GM19043 (cell line): Measurements from ENCODE around the gene OR4E1.
"Not testable (repeated sequence)": the region's sequence is repeated elsewhere in the genome, so short reads cannot be mapped to it uniquely, and the experiment has no call there.

Source experiments
- ATAC-seq: cut with Tn5 transposase; IDR thresholded peaks from one replicate; pipeline ENCODE4 v1.9.1; 2021; ENCODE audit warnings: low read depth; ENCODE audit not compliant: unreplicated experiment

Gene OR4E1

GRCh38 chr14:21673718-21674117, at the start of gene OR4E1:
TSS of gene OR4E1 (minus strand) at chr14:21673818. CDS start at chr14:21670935, 2,883 bp downstream.
- no peak for ATAC-seq

GRCh38 chr14:21721504-21721903, 47.9 kb upstream of the OR4E1 start:
- ATAC-seq: no peak

GRCh38 chr14:21719841-21720240, 46.2 kb upstream of the OR4E1 start:
- no peak for ATAC-seq

GRCh38 chr14:21714318-21714929, 40.8 kb upstream of the OR4E1 start:
- no peak for ATAC-seq

- ATAC-seq: no peak
These were observed 38.4 kb upstream of the OR4E1 start for GRCh38 chr14:21712036-21712435.

- ATAC-seq: no peak
These were observed 37.8 kb upstream of the OR4E1 start for GRCh38 chr14:21711360-21711961.

GRCh38 chr14:21704338-21704737, 30.7 kb upstream of the OR4E1 start:
- no peak for ATAC-seq

- ATAC-seq: no peak
These were observed 30.0 kb upstream of the OR4E1 start for GRCh38 chr14:21703357-21704326.

GRCh38 chr14:21702316-21702715, 28.7 kb upstream of the OR4E1 start:
- no peak for ATAC-seq

GRCh38 chr14:21699551-21699950, 25.9 kb upstream of the OR4E1 start:
- ATAC-seq: no peak

- ATAC-seq: not testable (repeated sequence)
These were observed 24.9 kb upstream of the OR4E1 start for GRCh38 chr14:21698538-21698937.

GRCh38 chr14:21697662-21698061, 24.0 kb upstream of the OR4E1 start:
- ATAC-seq: not testable (repeated sequence)

GRCh38 chr14:21694425-21694824, 20.8 kb upstream of the OR4E1 start:
- no peak for ATAC-seq

- no peak for ATAC-seq
These were observed 12.8 kb upstream of the OR4E1 start for GRCh38 chr14:21686468-21686867.

- ATAC-seq: no peak
These were observed 6.5 kb upstream of the OR4E1 start for GRCh38 chr14:21680072-21680471.

- ATAC-seq: no peak
These were observed 1.9 kb upstream of the OR4E1 start for GRCh38 chr14:21675566-21675965.

- ATAC-seq: no peak
These were observed 1.5 kb downstream of the OR4E1 start for GRCh38 chr14:21672116-21672515.

GRCh38 chr14:21671371-21671770, 2.2 kb downstream of the OR4E1 start:
- no peak for ATAC-seq

- ATAC-seq: no peak
These were observed 4.3 kb downstream of the OR4E1 start for GRCh38 chr14:21669284-21669683.

GRCh38 chr14:21668377-21668776, 5.2 kb downstream of the OR4E1 start:
- no peak for ATAC-seq

GRCh38 chr14:21656980-21657379, 16.6 kb downstream of the OR4E1 start:
- ATAC-seq: no peak
